Measurements from ENCODE around the gene TNFRSF8.

DNA sequence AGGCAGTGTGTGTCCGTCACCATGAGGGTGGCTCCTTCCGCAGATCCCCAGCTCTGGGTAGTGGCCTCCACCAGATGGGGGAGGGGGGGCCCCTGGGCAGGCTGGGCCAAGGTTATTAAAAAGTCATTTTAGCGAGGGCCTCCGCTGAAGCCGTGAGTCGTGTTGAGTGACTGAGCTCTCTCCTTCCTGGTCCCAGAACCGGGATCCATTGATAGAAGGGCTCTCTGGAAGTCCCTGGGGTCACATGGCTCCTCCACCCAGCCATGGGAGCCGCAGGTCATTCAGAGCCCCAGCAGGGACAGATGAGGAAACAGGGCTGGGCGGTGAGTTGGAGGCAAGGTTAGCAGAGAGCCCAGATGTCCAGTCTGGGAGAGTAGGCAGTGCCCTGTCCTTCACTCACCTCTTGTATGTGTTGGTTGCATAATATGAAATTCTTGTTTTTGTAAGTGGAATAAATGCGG, 30.9 kb upstream of the TNFRSF8 start:
- TF ChIP-seq, protein P1, sequence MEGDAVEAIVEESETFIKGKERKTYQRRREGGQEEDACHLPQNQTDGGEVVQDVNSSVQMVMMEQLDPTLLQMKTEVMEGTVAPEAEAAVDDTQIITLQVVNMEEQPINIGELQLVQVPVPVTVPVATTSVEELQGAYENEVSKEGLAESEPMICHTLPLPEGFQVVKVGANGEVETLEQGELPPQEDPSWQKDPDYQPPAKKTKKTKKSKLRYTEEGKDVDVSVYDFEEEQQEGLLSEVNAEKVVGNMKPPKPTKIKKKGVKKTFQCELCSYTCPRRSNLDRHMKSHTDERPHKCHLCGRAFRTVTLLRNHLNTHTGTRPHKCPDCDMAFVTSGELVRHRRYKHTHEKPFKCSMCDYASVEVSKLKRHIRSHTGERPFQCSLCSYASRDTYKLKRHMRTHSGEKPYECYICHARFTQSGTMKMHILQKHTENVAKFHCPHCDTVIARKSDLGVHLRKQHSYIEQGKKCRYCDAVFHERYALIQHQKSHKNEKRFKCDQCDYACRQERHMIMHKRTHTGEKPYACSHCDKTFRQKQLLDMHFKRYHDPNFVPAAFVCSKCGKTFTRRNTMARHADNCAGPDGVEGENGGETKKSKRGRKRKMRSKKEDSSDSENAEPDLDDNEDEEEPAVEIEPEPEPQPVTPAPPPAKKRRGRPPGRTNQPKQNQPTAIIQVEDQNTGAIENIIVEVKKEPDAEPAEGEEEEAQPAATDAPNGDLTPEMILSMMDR (IDR thresholded peaks at IDR 0.05): no peak
- no peak for TF ChIP-seq POLR2AphosphoS5 (IDR thresholded peaks at IDR 0.05; ENCODE audit: low read depth, low read length)

Data from Panc1 (cell line).